Thyroid gland (tissue), 4 donors: ENCODE results near the gene TMEM175.

Experiments used
- POLR2A ChIP-seq, 2 donors: fragments of 450-650 bp; IDR thresholded peaks; one replicate each; pipeline ENCODE4 v1.6.1; 2017; ENCODE audit warnings: antibody characterized with exemption in 2 of 2, mild to moderate bottlenecking in 2 of 2, moderate library complexity in 1 of 2
- TF ChIP-seq, protein P1 (sequence below), 6 experiments: fragments of 200-600 bp in 3 of 6; fragments of 450-650 bp in 3 of 6; sonication (generic) in 3 of 6; IDR thresholded peaks; one replicate each; pipeline ENCODE4 v1.5.1; 2016 to 2019; ENCODE audit warnings: antibody characterized with exemption in 6 of 6, mild to moderate bottlenecking in 2 of 6, inconsistent platforms in 1 of 6, moderate library complexity in 1 of 6

GRCh38 chr4:910366-911091 is 21.7 kb upstream of the TMEM175 start:
- TF ChIP-seq, protein P1, sequence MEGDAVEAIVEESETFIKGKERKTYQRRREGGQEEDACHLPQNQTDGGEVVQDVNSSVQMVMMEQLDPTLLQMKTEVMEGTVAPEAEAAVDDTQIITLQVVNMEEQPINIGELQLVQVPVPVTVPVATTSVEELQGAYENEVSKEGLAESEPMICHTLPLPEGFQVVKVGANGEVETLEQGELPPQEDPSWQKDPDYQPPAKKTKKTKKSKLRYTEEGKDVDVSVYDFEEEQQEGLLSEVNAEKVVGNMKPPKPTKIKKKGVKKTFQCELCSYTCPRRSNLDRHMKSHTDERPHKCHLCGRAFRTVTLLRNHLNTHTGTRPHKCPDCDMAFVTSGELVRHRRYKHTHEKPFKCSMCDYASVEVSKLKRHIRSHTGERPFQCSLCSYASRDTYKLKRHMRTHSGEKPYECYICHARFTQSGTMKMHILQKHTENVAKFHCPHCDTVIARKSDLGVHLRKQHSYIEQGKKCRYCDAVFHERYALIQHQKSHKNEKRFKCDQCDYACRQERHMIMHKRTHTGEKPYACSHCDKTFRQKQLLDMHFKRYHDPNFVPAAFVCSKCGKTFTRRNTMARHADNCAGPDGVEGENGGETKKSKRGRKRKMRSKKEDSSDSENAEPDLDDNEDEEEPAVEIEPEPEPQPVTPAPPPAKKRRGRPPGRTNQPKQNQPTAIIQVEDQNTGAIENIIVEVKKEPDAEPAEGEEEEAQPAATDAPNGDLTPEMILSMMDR (IDR thresholded peaks at IDR 0.05), result no peak
- no peak for TF ChIP-seq POLR2A (IDR thresholded peaks at IDR 0.05)
